NCI-H128 (cell line): Measurements from ENCODE around the gene ANK2.

Experiments
- DNase-seq: peaks from one replicate; lab custom pipeline; 2025; ENCODE audit not compliant: unreplicated experiment; lab: John Stamatoyannopoulos, UW

The ANK2 gene

DNA sequence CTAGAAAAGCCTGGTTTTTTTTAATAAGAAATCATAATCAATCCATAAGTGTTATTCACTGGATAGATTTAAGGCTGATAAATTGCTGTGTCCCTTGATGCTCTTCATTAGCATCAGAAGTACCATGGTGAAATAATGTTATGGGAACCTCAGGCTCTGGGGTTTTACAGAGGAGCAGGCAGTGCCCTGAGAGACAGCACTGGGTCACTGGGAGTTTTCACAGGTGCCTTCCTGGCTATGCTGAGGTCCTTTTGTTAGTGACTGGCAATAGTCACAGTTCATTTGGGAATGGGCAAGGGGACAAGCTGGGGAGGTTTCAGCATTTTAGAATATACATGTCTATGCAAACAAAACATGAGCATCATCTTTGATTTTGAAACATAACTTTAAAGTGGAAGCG, 38.6 kb downstream of the ANK2 start:
- DNase-seq, result no peak

DNA sequence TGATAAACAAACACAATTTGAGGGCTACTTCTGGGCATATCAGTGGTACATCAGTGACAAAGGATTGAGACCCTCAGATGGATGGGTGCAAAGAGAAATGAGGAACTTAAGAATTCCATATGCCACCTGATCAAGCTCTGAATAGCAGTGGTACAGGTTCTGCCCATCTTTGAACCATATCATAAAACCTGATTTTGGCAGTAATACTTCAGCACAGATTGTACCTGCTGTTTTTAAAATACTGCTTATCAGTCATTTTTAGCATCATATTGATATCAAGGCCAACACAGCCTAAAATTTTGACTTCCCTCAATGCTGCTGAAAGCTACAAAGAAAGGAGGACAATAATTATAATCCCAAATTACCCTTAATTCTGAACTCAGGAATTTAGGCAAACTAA, 41.5 kb downstream of the ANK2 start:
- DNase-seq, result no peak

DNA sequence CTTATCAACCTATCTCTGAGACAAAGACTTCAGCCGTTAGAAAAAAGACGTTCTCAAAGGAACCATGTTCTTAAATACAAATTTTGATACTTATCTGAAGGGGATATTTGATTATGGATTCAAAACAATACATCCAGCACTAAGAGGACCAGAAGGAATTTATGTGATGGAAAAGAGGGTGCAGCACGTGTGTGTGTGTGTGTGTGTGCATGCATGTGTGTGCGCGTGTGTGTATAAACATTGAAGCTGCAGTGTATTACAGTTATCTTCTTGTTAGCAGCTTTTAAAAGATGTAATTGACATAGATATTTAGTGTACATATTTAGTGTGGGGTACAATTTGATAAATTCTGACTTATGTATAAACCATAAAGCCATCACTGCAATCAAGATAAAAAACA, 44.9 kb downstream of the ANK2 start:
- DNase-seq, result no peak

DNA sequence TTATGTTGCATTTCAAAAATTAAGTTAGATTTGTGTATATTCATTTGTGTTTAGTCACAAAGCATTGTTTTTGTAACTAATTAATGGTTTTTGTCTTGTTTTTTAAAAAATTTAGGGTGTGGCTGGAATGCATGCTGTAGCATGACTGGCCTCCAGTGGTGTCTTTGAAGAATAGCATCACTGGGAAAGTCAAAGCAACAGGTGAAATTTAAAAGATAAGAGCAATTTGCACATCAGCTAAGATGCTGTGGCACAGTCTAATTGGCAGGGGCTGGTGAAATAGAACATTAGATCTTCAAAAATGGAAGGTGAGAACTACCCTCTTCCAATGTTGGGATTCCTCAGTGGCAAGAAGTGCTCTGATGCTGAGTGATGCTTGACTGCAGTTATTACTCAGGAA, 45.3 kb downstream of the ANK2 start:
- DNase-seq, result no peak

DNA sequence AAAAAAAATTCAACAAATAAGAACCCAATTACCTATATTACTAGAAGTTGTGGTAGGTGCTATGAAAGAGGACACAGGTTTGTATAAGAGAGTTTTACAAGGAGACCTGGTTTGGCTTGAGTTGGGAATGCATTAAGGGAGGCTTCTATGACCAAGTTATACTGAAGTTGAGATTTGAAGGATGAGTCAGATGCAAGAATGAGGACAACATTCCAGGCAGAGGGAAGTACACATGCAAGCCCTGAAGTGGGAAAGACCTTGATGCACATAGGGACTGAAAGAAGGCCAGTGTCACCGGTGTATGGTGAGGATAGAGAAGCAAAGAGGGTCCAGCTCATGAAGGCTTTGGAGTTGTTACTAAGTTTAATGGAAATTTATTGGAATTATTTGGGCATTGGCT, 52.2 kb downstream of the ANK2 start:
- no peak for DNase-seq

DNA sequence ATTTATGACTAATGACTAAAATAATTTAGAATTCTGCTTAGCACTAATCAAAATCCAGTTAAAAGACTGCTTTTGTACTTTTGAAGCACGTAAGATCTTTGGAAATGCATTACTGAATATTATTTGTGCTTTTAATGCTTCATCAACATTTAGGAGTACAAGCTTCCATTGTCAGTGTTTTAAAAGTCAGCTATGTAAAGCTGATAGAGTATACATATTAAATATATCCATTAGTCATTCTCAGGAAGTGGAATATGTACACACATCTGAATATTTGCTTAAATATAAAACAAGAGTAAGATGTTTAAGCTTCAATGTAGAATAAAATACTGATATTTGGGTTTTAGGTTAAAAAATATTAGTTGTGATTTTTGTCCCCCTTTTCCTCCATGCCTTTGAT, 54.1 kb downstream of the ANK2 start:
- no peak for DNase-seq

DNA sequence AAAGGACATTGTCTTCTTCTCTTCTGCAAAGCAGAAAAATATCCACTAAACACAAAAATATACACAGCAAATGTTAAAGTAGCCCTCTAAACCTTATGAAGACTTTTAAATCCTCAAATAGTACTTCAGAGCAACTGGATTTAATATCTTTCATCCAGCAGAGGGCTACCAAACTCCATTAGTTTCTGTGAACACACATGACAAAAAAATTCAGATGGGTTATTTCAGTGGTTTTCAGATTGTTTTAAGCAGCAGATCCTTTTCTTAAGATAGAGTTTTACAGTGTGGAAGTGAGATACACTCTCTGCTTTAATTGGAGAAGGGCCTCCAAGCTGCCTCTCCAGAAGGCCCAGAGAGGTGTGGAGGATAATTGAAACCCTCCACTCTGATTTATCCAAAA, 56.7 kb downstream of the ANK2 start:
- DNase-seq, result no peak

DNA sequence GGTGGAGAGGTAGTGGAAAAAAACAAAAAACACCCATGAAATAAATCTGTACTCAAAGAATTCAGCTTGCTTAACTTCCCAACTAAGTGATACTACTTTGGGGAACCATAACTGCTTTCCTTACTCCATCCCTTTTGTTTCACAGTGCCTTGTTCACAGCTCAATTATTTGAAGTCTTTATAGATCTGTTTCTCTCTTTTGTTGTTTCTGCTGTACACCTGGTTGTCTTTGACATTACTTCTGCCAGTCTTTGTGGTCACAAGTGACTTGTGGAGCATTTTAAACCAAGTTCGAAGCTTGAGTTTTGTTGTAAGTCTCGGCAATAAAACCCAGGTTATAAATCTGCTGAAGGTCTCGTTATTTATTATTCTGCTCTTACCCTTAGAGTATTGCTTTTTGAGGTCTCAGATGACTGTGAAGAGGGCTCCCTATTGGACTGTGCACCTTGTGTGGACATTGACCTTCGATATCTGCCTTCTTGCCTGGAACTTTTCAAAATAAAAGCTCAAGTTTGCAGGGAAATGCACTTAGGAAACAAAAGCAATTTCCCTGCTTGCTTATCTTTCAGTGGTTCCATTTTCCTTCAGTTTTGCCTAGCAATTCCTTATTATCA, 59.8 kb downstream of the ANK2 start:
- DNase-seq, result no peak

DNA sequence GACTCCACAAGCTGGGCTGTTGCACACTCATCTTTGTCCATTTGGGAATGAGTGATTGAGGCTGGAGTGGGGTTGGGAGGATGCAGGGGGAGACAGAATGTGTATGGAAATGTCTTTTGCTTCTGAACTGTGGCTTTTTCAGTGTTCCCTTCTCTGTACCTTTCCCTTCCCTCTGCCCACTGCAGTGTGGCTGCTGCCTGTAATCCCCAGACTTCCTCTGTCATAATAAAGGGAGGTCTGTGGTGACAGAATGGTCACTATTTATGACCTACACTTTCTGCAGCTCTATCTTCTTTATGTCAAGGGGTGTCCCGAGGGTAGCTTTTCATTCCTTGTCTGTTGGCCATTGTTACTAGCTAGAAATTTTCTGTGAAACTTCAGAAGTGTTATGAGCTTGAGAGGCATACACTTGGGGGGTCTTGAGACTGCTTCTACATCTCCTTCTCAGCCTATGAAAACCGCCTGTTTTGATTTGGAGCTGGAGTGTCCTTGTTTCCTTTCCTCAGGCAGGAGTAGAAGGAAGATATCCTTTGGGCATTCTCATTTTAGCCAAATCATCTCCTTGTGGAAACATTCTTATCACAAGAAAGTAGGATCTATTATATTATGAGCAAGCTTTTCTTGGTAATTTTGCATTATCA, 63.0 kb downstream of the ANK2 start:
- DNase-seq, result no peak

DNA sequence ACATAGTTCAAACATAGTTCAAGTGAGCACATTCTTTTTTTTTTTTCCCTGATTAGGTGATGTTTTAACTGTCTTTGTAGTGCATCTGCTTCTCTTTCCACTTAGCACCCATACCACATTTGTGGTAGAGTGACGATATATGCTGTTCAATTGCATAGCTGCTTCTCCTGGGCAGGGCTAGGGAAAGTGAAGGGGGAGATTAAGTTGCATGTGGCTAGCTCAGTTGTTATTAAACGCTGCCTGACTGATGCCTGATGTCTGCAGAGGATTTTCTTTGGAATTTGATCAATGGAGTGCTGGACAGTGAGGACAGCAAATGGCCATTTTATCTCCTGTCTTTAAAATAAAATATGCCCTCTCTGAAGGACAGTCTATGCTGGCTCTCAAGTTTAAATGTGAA, 63.7 kb downstream of the ANK2 start:
- DNase-seq, result no peak

DNA sequence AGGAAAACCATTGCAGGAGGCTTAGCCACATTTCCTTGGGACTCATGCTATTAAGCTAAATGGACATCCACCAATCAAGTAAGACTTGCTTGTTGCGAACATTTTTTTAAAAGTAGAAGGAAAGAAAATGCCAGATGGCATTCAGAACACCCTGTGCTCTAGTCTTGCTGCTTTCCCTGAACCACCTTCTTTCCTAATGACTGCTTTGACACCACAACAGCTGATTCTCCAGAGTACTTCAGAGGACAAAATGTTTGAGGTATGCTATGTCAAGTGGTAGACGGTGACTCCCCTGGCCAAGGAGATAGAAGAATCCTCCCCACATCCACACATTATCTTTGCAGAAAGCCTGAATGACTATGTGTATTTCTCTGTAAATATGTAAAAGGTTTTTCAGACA, 65.4 kb downstream of the ANK2 start:
- no peak for DNase-seq

DNA sequence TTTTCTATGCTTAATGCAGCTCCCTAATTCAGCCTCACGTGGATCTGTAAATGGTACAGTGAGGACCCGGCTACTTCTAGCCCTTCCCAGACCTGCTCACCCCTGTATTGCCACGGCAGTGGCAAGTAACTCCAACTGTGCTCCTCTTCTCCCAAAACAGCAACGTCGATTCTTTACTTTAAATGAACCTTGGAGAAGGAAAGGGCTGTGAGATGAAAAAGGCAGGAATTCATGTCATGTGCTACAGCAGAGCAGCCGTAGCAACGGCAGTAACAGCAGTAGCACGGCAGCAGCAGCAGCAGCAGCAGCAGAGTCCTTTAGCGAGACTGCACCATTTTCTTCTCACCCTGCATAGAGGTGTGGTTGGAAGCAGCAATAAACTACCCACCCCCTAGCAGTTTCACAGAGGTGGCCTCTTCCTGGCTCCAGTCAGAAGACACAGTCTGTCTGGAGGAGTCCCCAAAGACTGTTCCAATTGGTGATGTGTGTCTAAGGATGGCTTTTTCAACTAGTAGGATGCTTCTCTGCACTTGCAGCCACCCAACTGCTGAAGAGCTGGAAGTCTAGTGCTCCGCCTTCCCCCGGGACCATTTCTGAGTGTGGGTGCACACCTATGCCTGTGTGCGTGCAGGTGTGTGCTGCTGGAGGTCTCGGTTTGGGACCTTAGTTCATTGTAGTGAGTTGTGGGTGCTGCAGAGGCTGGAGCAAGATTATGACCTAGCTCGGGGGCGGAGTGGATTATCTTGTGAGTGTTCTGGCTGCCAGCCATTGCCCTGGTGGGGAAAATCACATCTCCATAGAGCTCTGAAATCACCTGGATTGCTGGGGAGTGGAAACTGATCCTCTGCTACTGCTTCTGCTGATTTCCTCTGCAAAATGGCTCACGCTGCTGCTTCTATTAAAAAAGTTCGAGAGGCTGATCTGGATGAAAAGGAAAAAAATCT, 67.2 kb downstream of the ANK2 start:
- DNase-seq, result no peak

DNA sequence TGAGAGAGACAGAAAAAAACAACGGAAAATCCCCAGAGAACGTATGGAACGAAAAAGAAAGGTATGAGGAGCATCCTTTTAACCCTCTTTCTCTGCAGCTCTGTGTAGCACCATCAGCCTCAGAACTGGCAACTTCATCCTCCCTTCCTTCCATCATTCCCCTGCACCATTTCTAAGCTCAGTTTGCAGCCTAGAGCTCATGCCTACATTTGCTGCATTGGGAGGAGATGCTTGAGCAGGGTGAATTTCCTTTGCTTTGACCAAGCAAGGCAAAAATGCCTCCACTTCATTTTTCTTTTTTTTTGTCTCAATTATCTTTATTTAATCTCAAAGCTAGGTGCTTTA, 67.9 kb downstream of the ANK2 start:
- no peak for DNase-seq

DNA sequence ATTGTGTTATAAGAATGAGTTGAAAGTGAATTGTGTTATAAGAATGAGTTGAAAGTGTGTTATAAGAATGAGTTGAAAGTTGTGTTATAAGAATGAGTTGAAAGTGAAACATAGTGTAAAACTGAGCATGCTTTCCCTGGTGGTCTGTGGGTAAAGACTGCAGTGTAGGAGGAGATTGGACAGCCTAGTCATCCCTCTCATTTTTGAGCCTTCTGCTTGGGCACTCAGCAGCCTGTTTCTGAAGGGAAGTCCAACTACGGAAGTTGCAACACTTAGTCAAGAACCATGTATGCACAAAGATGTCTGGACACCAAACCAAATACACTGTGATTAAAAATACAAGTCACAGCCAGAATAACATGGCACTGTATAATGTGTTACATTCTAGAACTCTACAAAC, 72.6 kb downstream of the ANK2 start:
- no peak for DNase-seq

DNA sequence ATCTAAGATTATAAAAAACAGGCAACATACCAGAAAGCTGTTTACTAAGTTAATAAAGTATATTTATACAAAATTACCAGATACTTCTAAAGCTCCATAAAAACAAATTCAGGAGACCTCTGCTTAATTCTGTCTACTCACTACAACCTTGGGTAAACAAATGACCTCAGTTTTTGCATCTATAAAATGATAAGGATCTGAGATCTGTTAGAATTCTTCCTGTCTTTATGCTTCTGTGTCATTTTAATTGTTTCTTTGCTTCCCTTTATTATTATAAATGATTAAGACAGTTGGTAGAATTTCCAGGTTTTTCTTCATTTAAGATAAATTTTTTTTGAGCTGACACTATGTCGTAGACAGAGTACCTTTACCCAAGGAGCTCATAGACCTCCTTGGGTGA, 76.0 kb downstream of the ANK2 start:
- DNase-seq, result no peak

DNA sequence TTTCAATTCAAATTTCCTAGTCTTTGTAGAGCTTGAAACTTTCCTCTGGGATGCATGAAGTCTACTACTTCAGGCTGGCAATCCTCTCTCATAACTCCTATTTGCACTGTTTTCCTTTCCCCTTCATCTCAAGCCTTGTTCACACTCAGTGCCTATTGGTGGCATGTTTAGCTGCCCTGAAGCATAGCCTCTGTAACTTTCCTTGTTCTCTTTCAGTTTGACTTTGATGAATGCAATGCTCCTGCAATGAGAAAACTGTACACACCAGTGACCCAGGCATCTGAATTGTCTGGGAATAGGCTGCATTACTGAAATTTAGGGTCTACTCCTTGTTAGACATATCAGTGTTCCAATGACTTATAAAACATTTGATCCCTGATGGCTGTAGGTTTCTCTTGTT, 81.7 kb downstream of the ANK2 start:
- DNase-seq, result no peak

DNA sequence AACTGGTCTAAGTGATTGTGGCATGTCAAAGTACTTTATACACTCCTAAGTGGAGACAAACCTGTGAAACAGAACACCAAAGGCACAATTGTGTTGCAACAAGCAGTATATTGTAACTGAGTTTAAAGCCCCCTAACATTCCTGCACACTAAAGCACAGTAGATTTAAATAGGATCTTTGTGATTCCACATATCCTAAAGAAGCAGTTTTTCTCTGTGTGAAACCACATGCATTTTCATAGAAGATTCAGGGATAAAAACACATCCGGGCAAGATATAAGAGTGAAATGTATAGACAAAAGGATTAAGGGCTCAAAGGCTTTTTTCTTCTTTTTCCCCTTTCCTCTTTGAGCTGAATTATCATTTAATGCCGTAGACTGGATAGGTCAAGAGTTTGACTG, 82.2 kb downstream of the ANK2 start:
- DNase-seq, result no peak

DNA sequence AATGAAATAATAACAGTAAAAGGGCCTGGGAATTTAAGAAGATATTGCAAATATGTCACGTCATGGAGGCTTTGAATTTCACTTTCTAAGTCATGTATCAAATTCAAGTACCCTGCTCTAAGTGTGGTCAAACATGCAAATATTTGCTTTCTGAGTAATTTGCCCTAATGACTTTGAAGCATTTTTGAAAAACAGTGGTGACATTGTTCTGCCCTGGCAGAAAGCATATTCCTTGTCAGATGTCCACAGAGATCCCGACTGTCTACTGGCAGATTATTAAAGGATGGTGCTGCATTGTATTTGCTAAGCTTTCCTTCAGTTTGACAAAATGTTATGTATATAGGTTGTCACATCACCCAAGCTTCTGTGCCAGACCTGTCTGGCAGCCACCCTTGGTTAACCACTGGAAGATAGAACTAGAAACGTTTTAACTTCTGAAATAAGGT, 92.5 kb downstream of the ANK2 start:
- no peak for DNase-seq

DNA sequence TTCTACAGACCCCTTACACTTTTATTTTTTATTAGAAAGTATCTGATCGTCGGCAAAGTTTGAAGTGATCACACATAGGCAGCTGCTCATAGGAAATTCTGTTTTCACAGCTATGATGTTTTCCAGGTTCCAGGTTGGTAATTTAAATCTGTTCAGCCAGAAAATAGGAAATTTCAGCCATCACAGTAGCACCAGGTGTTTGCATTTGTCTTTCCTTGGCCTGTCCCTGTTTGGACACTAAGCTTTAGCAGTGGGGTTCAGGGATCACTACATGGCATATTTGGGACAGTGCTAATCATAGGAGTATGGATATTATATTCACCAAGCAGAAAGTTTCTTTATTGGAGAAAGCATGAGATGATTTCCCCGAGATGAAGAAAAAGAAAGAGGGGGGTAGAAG, 92.9 kb downstream of the ANK2 start:
- no peak for DNase-seq

DNA sequence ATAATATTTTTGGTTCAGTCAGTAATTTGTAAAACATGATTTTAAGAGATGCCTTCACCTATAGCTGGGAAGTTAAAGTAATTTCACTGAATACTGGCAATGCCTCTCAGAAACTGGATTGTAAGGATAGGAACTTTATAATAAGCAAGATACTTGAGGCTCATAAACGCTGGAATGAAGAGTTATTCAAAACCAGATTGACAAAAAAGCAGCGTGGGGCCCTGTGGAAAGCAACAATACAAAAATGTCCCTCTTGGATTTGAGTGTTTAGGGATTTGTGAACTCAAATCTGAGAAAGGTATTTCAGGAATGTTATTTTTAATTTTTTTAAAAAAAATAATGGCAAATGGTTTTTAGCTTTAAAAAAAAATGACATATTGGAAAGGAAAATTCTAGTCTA, 94.6 kb downstream of the ANK2 start:
- DNase-seq, result no peak

DNA sequence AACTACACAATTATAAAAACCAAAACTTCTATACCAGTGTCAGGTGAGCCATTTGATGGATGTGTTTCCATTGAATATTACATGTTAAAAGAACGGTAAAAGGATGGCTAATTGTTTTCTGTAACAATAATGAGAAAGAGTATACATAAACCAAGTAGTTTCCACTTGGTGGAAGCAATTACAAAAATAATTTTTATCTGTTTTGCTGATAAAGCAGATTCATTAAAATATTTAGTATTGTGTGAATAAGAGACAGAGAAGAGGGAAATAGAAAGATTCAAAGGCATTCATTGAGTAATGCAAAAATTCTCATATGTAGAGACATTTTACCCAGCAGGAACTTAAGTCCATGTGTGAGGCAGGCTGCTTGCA, 95.7 kb downstream of the ANK2 start:
- no peak for DNase-seq

DNA sequence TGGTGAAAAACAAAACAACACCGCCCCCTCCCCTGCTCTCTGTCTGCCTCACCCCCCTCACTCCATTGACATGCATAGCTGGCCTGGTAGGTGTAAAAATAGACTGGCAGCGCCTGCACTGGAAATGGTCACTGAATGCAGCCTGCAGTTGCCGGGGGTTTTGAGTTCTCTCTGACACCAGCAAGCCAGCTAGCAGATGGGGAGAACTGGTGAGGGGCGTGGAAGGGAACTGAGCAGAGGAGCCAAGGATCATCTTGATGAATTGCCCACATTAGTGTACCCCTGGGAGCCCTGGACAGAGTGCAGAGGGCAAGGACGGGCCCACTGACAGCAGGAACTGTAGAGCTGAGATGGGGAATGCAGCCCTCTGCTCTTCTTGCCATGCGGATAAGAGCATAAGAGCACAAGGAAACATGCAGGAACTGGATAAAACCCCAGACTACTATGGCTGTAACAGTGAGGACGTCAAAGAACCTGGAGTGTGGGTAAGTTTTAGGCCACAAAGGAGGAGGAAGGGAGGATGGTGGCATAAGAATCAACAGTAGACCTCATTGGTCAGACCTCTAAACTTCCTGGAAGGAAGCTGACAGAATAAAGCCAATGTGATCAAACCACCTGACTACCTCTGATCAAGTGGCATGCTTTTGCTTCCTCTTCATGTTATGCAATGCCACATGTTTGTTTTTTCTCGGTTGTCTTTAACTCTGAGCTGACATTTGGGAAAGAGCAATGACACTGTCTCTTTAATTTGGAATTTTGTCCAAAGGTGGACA, 96.3 kb downstream of the ANK2 start:
- DNase-seq, result no peak
